ENCODE measurements around the gene CD300H. TPM values are rescaled to one million over a fixed set of nuclear protein-coding genes. Genes with fewer than 3 reads are reported as not detected.

CD300H gene
- total RNA-seq, 1 donor from 2014 or later = not detected

GRCh38 chr17:74571621-74572270 lies 4.4 kb upstream of the CD300H start:
- H3K27ac Mint-ChIP-seq = no peak overlapping the region
- TF ChIP-seq CTCF (conservative IDR thresholded peaks at IDR 0.05) = no peak
- no peaks in the 10 kb centered on the region for H3K36me3 Mint-ChIP-seq
- peaks cover 65% of the 10 kb centered on the region for H3K27me3 Mint-ChIP-seq
- H3K4me1 Mint-ChIP-seq (ENCODE audit: unreplicated experiment) = no peaks in the 10 kb centered on the region
- no peaks in the 10 kb centered on the region for H3K9me3 Mint-ChIP-seq
- DNase-seq (ENCODE audit: extremely low spot score, unreplicated experiment) = no peak
- H3K4me3 Mint-ChIP-seq = no peak overlapping the region

- Mint-ChIP-seq H3K36me3 (no peaks in the 10 kb centered on the region), H3K4me1 (ENCODE audit: unreplicated experiment) (no peaks in the 10 kb centered on the region), H3K27me3 (peaks cover 61% of the 10 kb centered on the region), H3K27ac (no peak overlapping the region), H3K4me3 (no peak overlapping the region), H3K9me3 (no peaks in the 10 kb centered on the region)
- TF ChIP-seq CTCF (conservative IDR thresholded peaks at IDR 0.05) = no peak
- no peak for DNase-seq (ENCODE audit: extremely low spot score, unreplicated experiment)
Measured at GRCh38 chr17:74569020-74570003, 2.0 kb upstream of the CD300H start.

- Mint-ChIP-seq H3K4me1 (ENCODE audit: unreplicated experiment) (no peaks in the 10 kb centered on the region), H3K36me3 (no peaks in the 10 kb centered on the region), H3K9me3 (no peaks in the 10 kb centered on the region), H3K27me3 (peaks cover 64% of the 10 kb centered on the region), H3K4me3 (no peak overlapping the region), H3K27ac (no peak overlapping the region)
- DNase-seq (ENCODE audit: extremely low spot score, unreplicated experiment) = no peak
- no peak for TF ChIP-seq CTCF (conservative IDR thresholded peaks at IDR 0.05)
Measured at GRCh38 chr17:74568106-74568873, 981 bp upstream of the CD300H start.

GRCh38 chr17:74566132-74566753 lies 1.1 kb downstream of the CD300H start:
- Mint-ChIP-seq H3K4me3 (no peak overlapping the region), H3K27ac (no peak overlapping the region), H3K27me3 (peaks cover 57% of the 10 kb centered on the region), H3K36me3 (no peaks in the 10 kb centered on the region), H3K4me1 (ENCODE audit: unreplicated experiment) (no peaks in the 10 kb centered on the region), H3K9me3 (no peaks in the 10 kb centered on the region)
- DNase-seq (ENCODE audit: extremely low spot score, unreplicated experiment) = no peak
- TF ChIP-seq CTCF (conservative IDR thresholded peaks at IDR 0.05) = peak; percentile 74

GRCh38 chr17:74565126-74565525 lies 2.2 kb downstream of the CD300H start:
- Mint-ChIP-seq H3K4me3 (no peak overlapping the region), H3K9me3 (no peaks in the 10 kb centered on the region), H3K36me3 (no peaks in the 10 kb centered on the region), H3K4me1 (ENCODE audit: unreplicated experiment) (no peaks in the 10 kb centered on the region), H3K27ac (no peak overlapping the region), H3K27me3 (peaks cover 54% of the 10 kb centered on the region)
- TF ChIP-seq CTCF (conservative IDR thresholded peaks at IDR 0.05) = no peak
- DNase-seq (ENCODE audit: extremely low spot score, unreplicated experiment) = no peak
